Mesendoderm (in vitro differentiated cells): ENCODE data around the gene MXI1.
"Not testable (repeated sequence)": the region's sequence is repeated elsewhere in the genome, so short reads cannot be mapped to it uniquely, and the experiment has no call there.

Source experiments
- DNase-seq: peaks from one replicate; pipeline ENCODE4 v3.0.0; 2013
- H2AK5ac ChIP-seq: 2 replicates; pipeline ENCODE4 v1.6.1; 2013; ENCODE audit warnings: low read length, inconsistent platforms
- H2BK120ac ChIP-seq: 2 replicates; pipeline ENCODE4 v1.6.1; 2013; ENCODE audit warnings: low read depth, mild to moderate bottlenecking, low read length, moderate library complexity, mixed read lengths
- H2BK15ac ChIP-seq: replicated peaks from 2 replicates; pipeline ENCODE4 v1.6.1; 2013; ENCODE audit warnings: low read depth, mild to moderate bottlenecking, moderate library complexity
- H2BK5ac ChIP-seq: 2 replicates; pipeline ENCODE4 v1.6.1; 2013; ENCODE audit warnings: low read length, inconsistent platforms
- H3K18ac ChIP-seq: 2 replicates; pipeline ENCODE4 v1.6.1; 2013; ENCODE audit warnings: mild to moderate bottlenecking, low read length, mixed read lengths
- H3K23ac ChIP-seq: one replicate; pipeline ENCODE4 v1.6.1; 2013; ENCODE audit warnings: low read length
- H3K27ac ChIP-seq: 2 replicates; pipeline ENCODE4 v1.5.1; 2013; ENCODE audit warnings: low read depth, mild to moderate bottlenecking, inconsistent platforms, low read length, moderate library complexity
- H3K27me3 ChIP-seq: 2 replicates; pipeline ENCODE4 v1.6.1; 2013; ENCODE audit warnings: low read length, control low read depth, mild to moderate bottlenecking, inconsistent platforms; ENCODE audit not compliant: insufficient read depth, poor library complexity
- H3K36me3 ChIP-seq: 2 replicates; pipeline ENCODE4 v1.6.1; 2013; ENCODE audit warnings: low read length, inconsistent platforms; ENCODE audit not compliant: control insufficient read depth, insufficient read depth
- H3K4ac ChIP-seq: one replicate; pipeline ENCODE4 v1.6.1; 2013; ENCODE audit warnings: low read depth, mild to moderate bottlenecking, low read length, moderate library complexity
- H3K4me1 ChIP-seq: 2 replicates; pipeline ENCODE4 v1.6.1; 2013; ENCODE audit warnings: low read depth, low read length, inconsistent platforms; ENCODE audit not compliant: control insufficient read depth
- H3K4me2 ChIP-seq: 2 replicates; pipeline ENCODE4 v1.6.1; 2013; ENCODE audit warnings: low read length
- H3K4me3 ChIP-seq: 2 replicates; pipeline ENCODE4 v1.5.1; 2013; ENCODE audit warnings: mild to moderate bottlenecking, low read length
- H3K56ac ChIP-seq: one replicate; pipeline ENCODE4 v1.6.1; 2013; ENCODE audit warnings: low read length
- H3K79me1 ChIP-seq: 2 replicates; pipeline ENCODE4 v1.6.1; 2013; ENCODE audit warnings: low read length, inconsistent platforms
- H3K79me2 ChIP-seq: 2 replicates; pipeline ENCODE4 v1.6.1; 2013; ENCODE audit warnings: mild to moderate bottlenecking, low read length; ENCODE audit not compliant: control insufficient read depth, insufficient read depth
- H3K9ac ChIP-seq: 2 replicates; pipeline ENCODE4 v1.6.1; 2013; ENCODE audit warnings: low read length, inconsistent platforms
- H4K5ac ChIP-seq: one replicate; pipeline ENCODE4 v1.6.1; 2013; ENCODE audit warnings: low read length
- H4K8ac ChIP-seq: one replicate; pipeline ENCODE4 v1.6.1; 2013; ENCODE audit warnings: low read depth, mild to moderate bottlenecking, control low read depth, low read length, moderate library complexity
- WGBS: extraction: QIAGEN DNeasy Blood & Tissue Kit; methylation state at CpG from one replicate; pipeline ENCODE4 v1.1.7; 2013; ENCODE audit warnings: low lambda C conversion rate, missing lambda C conversion rate; ENCODE audit not compliant: insufficient coverage; ENCODE audit errors: extremely low coverage; 5-methylcytosine and 5-hydroxymethylcytosine counted together

The MXI1 gene

DNA sequence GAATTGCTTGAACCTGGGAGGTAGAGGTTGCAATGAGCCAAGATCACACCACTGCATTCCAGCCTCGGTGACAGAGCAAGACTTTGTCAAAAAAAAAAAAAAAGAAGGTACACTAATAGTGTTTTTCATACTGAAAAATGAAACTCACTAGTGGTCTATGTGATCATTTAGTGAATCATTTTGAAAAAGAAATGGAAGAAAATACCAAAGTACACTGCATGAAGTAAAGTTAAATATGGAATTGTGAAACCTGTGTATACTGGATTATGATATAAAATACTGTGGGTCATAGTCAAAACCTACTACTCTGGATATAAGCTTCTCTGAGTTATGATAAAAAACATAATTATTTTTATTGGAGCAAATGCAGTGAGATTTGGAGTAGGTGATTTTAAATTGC is 42.1 kb downstream of the MXI1 start:
- not testable (repeated sequence) for H2BK5ac ChIP-seq, H2BK120ac ChIP-seq, H3K4me3 ChIP-seq, H2BK15ac ChIP-seq, H3K27ac ChIP-seq, H3K18ac ChIP-seq, H4K5ac ChIP-seq, H3K23ac ChIP-seq, H3K27me3 ChIP-seq, H3K36me3 ChIP-seq, DNase-seq, H3K4ac ChIP-seq, H3K56ac ChIP-seq, H3K4me1 ChIP-seq, H3K79me1 ChIP-seq, H3K9ac ChIP-seq, H3K79me2 ChIP-seq, H3K4me2 ChIP-seq, H4K8ac ChIP-seq, H2AK5ac ChIP-seq
- WGBS = no CpG with 5 or more reads among the region's 1 CpG

DNA sequence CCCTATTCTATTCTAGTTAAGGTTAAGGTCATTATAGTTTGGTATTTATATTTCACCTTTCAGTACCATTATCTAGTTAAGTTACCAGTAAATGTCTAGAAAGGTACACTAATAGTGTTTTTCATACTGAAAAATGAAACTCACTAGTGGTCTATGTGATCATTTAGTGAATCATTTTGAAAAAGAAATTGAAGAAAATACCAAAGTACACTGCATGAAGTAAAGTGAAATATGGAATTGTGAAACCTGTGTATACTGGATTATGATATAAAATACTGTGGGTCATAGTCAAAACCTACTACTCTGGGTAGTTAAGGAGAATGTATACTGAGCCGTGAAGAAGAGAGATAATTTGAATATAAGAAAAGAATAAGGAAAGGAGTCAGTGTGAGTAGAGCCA is 44.0 kb downstream of the MXI1 start:
- H3K23ac ChIP-seq, H3K27ac ChIP-seq, H3K4me2 ChIP-seq, H3K79me2 ChIP-seq, DNase-seq, H3K4me3 ChIP-seq, H3K18ac ChIP-seq, H3K27me3 ChIP-seq, H3K36me3 ChIP-seq, H3K4ac ChIP-seq, H2BK15ac ChIP-seq, H4K8ac ChIP-seq, H2AK5ac ChIP-seq, H2BK5ac ChIP-seq, H3K79me1 ChIP-seq, H3K4me1 ChIP-seq, H3K9ac ChIP-seq, H4K5ac ChIP-seq, H3K56ac ChIP-seq, H2BK120ac ChIP-seq: not testable (repeated sequence)
- 100% methylated on average over 1 of the region's 1 CpG for WGBS

DNA sequence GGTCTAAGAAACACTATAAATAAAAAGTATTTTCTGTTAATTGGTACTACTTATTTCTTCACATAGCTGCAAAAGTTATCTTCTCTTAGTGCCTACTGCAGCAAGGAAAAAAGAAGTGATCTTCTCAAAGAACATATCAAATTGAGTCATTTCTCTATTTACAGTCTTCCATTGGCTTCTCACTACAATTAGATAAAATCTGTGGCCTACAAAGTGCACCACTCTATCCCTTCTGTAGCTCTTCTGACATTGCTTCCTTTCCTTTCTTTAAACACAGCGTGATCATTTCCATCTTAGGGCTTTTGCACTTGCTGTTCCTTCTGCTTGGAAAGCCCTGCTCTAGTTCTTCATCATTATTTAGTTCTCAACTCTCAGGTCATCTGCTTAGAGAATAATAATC is 44.7 kb downstream of the MXI1 start:
- no peak overlapping the region for H3K56ac ChIP-seq
- H3K4me1 ChIP-seq = no peaks in the 10 kb centered on the region
- no peak overlapping the region for H3K18ac ChIP-seq
- no peak overlapping the region for H4K5ac ChIP-seq
- no peaks in the 10 kb centered on the region for H3K79me1 ChIP-seq
- H4K8ac ChIP-seq = no peak overlapping the region
- no peak overlapping the region for H3K4ac ChIP-seq
- H3K27me3 ChIP-seq = no peaks in the 10 kb centered on the region
- H3K23ac ChIP-seq = no peak overlapping the region
- no peak overlapping the region for H2AK5ac ChIP-seq
- H3K36me3 ChIP-seq = no peaks in the 10 kb centered on the region
- H2BK120ac ChIP-seq = no peak overlapping the region
- no peaks in the 10 kb centered on the region for H3K79me2 ChIP-seq
- no peak overlapping the region for H2BK5ac ChIP-seq
- no peak overlapping the region for H3K27ac ChIP-seq
- no CpG with 5 or more reads among the region's 1 CpG for WGBS
- no peak for DNase-seq
- H2BK15ac ChIP-seq = no peak overlapping the region
- no peak overlapping the region for H3K9ac ChIP-seq
- no peak overlapping the region for H3K4me3 ChIP-seq
- H3K4me2 ChIP-seq = no peak overlapping the region

DNA sequence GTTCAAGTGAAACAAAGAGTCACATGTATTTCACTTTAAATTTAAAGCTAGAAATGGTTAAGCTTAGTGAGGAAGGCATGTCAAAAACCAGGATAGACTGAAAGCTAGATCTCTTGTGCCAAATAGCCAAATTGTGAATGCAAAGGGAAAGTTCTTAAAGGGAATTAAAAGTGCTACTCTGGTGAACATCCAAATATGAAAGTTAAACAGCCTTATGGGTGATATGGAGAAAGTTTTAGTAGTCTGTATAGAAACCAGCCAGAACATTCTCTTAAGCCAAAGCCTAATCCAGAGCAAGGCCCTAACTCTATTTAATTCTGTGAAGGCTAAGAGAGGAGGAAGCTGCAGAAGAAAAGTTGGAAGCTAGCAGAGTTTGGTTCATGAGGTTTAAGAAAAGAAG is 47.1 kb downstream of the MXI1 start:
- H4K8ac ChIP-seq = no peak overlapping the region
- H3K23ac ChIP-seq = no peak overlapping the region
- H2AK5ac ChIP-seq = no peak overlapping the region
- no peak overlapping the region for H2BK5ac ChIP-seq
- H3K4me2 ChIP-seq = no peak overlapping the region
- H3K79me1 ChIP-seq = no peaks in the 10 kb centered on the region
- H2BK120ac ChIP-seq = no peak overlapping the region
- no peaks in the 10 kb centered on the region for H3K79me2 ChIP-seq
- H3K9ac ChIP-seq = no peak overlapping the region
- no peaks in the 10 kb centered on the region for H3K36me3 ChIP-seq
- H3K27ac ChIP-seq = no peak overlapping the region
- H3K4ac ChIP-seq = no peak overlapping the region
- H3K27me3 ChIP-seq = no peaks in the 10 kb centered on the region
- H4K5ac ChIP-seq = no peak overlapping the region
- H3K4me3 ChIP-seq = no peak overlapping the region
- H3K18ac ChIP-seq = no peak overlapping the region
- no peak for DNase-seq
- no peaks in the 10 kb centered on the region for H3K4me1 ChIP-seq
- H3K56ac ChIP-seq = no peak overlapping the region
- H2BK15ac ChIP-seq = no peak overlapping the region

DNA sequence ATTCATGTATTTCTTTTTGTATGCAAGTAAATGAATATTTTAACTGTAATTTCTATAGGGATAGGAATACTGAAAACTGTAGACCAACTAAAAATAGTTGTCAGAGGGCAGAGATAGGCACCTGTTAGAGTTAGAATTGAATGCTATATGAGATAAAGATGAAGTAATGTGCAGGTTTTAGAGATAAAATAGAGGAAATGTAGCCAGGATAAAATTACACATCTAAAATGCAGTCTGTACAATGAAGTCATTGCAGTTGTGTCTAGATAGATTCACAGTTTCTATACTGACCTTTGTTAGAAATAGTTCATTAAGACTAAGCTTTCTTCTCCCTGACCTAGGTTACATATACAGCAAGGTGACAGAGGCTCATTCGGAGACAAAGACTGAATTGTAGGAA is 51.1 kb downstream of the MXI1 start:
- H2BK5ac ChIP-seq = no peak overlapping the region
- H3K18ac ChIP-seq = no peak overlapping the region
- no peak for DNase-seq
- H3K4me2 ChIP-seq = no peak overlapping the region
- no peaks in the 10 kb centered on the region for H3K4me1 ChIP-seq
- H3K9ac ChIP-seq = no peak overlapping the region
- H3K36me3 ChIP-seq = no peaks in the 10 kb centered on the region
- no CpG with 5 or more reads among the region's 1 CpG for WGBS
- H3K56ac ChIP-seq = no peak overlapping the region
- no peak overlapping the region for H3K4me3 ChIP-seq
- H3K27ac ChIP-seq = no peak overlapping the region
- H2BK120ac ChIP-seq = no peak overlapping the region
- no peaks in the 10 kb centered on the region for H3K79me2 ChIP-seq
- H3K23ac ChIP-seq = no peak overlapping the region
- H3K4ac ChIP-seq = no peak overlapping the region
- no peaks in the 10 kb centered on the region for H3K79me1 ChIP-seq
- H3K27me3 ChIP-seq = no peaks in the 10 kb centered on the region
- H2BK15ac ChIP-seq = no peak overlapping the region
- H2AK5ac ChIP-seq = no peak overlapping the region
- H4K5ac ChIP-seq = no peak overlapping the region
- H4K8ac ChIP-seq = no peak overlapping the region

DNA sequence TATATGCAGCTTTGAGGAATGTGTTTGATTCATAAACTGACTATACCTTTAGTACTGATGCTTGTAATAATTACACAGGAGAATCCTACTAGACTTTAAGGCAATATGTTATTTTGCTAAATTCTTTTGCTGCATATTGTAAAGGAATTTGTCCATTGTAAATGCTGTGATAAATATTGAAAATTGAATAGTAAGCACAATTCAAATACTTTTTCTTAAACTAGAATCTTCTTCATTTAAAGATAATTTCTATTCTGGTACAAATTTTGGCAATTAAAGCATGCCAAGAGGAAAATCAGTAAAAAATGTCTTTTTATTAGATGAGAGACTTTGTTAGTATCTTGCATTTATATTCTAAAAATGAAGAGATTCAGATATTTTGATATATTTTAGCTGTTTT is 51.9 kb downstream of the MXI1 start:
- Histone ChIP-seq H3K79me1 (no peaks in the 10 kb centered on the region), H3K27me3 (no peaks in the 10 kb centered on the region), H4K5ac (no peak overlapping the region), H3K18ac (no peak overlapping the region), H2BK5ac (no peak overlapping the region), H3K4me1 (no peaks in the 10 kb centered on the region), H2AK5ac (no peak overlapping the region), H2BK120ac (no peak overlapping the region), H3K36me3 (no peaks in the 10 kb centered on the region), H3K4ac (no peak overlapping the region), H3K9ac (no peak overlapping the region), H3K4me3 (no peak overlapping the region), H4K8ac (no peak overlapping the region), H2BK15ac (no peak overlapping the region), H3K4me2 (no peak overlapping the region), H3K56ac (no peak overlapping the region), H3K23ac (no peak overlapping the region), H3K27ac (no peak overlapping the region), H3K79me2 (no peaks in the 10 kb centered on the region)
- no peak for DNase-seq
